SU-DHL-6 (cell line): Measurements from ENCODE around the gene ALKBH2.

Experiments used
- H2AFZ ChIP-seq: fragments of 200-600 bp; sonication (generic); 2 replicates; pipeline ENCODE4 v1.6.1; 2014; ENCODE audit warnings: low read depth, mild to moderate bottlenecking, moderate library complexity, mixed read lengths, antibody characterized with exemption, low read length; ENCODE audit not compliant: severe bottlenecking
- H3F3A ChIP-seq: fragments of 200-600 bp; shearing (Covaris generic); 2 replicates; pipeline ENCODE4 v1.6.0; 2016; ENCODE audit warnings: antibody characterized with exemption, mild to moderate bottlenecking; ENCODE audit not compliant: insufficient read depth
- H3K27ac ChIP-seq: fragments of 200-600 bp; sonication (generic); 2 replicates; pipeline ENCODE4 v1.5.1; 2016; ENCODE audit warnings: low read depth, mild to moderate bottlenecking, low read length, moderate library complexity, mixed read lengths
- H3K27me3 ChIP-seq: fragments of 200-600 bp; sonication (generic), shearing (Covaris generic); 2 replicates; pipeline ENCODE4 v1.6.0; 2014; ENCODE audit warnings: mild to moderate bottlenecking, low read length
- H3K36me3 ChIP-seq: fragments of 200-600 bp; sonication (generic); 2 replicates; pipeline ENCODE4 v1.6.1; 2014; ENCODE audit warnings: mild to moderate bottlenecking, low read length, mixed read lengths
- H3K4me2 ChIP-seq: fragments of 300-600, 200-600 bp; shearing (Covaris generic), sonication (generic); 2 replicates; pipeline ENCODE4 v1.6.0; 2014; ENCODE audit warnings: low read length, low read depth, mild to moderate bottlenecking; ENCODE audit not compliant: poor library complexity, severe bottlenecking
- H3K4me3 ChIP-seq: fragments of 200-600 bp; sonication (generic); 2 replicates; pipeline ENCODE4 v1.5.1; 2014; ENCODE audit warnings: antibody characterized with exemption, low read length, mild to moderate bottlenecking, mixed read lengths; ENCODE audit not compliant: insufficient read depth, poor library complexity, severe bottlenecking
- H3K79me2 ChIP-seq: fragments of 200-600 bp; sonication (generic); 2 replicates; pipeline ENCODE4 v1.6.1; 2014; ENCODE audit warnings: mild to moderate bottlenecking, low read length, moderate library complexity; ENCODE audit not compliant: insufficient read depth
- H3K9ac ChIP-seq: fragments of 200-600 bp; sonication (generic); 2 replicates; pipeline ENCODE4 v1.7.0; 2014; ENCODE audit warnings: mild to moderate bottlenecking, low read length
- H3K9me2 ChIP-seq: fragments of 200-600 bp; sonication (generic); replicated peaks from 2 replicates; pipeline ENCODE4 v1.6.1; 2014; ENCODE audit warnings: low read length; ENCODE audit not compliant: insufficient read depth
- H3K9me3 ChIP-seq: fragments of 200-600 bp; sonication (generic); 2 replicates; pipeline ENCODE4 v1.6.1; 2014; ENCODE audit warnings: low read length, mixed read lengths; ENCODE audit not compliant: insufficient read depth
- H4K20me1 ChIP-seq: fragments of 200-600 bp; sonication (generic); 2 replicates; pipeline ENCODE4 v1.6.1; 2014; ENCODE audit warnings: low read depth, mild to moderate bottlenecking, antibody characterized with exemption, low read length, moderate library complexity, mixed read lengths
- EZH2phosphoT487 ChIP-seq: fragments of 200-600 bp; sonication (generic), shearing (Covaris generic); conservative IDR thresholded peaks from 2 replicates; pipeline ENCODE4 v1.6.1; 2018; ENCODE audit warnings: mild to moderate bottlenecking, antibody characterized with exemption, low read length, moderate library complexity, mixed read lengths
- TF ChIP-seq, protein P1 (sequence below): fragments of 200-600 bp; sonication (generic); IDR thresholded peaks from one replicate; pipeline ENCODE4 v1.5.1; 2017; ENCODE audit warnings: antibody characterized with exemption, mild to moderate bottlenecking, low read length, moderate library complexity; ENCODE audit not compliant: insufficient read depth, poor library complexity, severe bottlenecking

ALKBH2 gene

DNA sequence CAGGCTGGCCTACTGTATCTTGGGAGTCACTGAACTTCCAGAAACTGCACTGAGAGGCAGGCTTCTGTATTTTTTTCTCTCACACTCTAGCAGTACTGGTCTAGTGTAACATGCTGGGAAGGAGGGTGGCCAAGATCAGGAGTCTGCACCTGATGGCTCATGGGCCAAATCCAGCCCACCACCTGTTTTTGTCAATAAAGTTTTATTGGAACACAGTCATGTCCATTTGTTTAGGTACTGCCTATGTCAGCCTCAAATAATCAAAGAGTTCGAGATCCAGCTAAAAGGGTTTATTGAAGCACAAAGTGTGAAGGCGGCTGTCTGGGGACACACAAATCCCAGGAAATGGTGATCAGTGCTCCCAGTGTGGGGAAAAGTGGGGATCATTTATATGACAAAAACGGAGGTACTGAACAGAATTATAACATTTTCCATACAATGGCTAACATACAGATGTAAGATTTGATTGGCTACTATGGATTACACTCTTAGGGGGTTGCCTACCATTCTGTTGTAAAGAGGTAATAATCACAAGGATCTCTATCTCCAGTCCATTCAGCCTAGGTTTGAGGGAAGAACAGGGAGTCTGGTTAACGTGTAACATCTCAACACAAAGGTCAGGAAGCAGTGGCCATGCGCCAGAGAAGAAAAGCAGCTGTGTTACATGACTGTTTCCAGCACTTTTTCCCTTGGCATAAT lies 28.0 kb downstream of the ALKBH2 start:
- H3K79me2 ChIP-seq: no peaks in the 10 kb centered on the region
- H3K27ac ChIP-seq: no peak overlapping the region
- H3F3A ChIP-seq: peaks cover 25% of the 10 kb centered on the region
- TF ChIP-seq EZH2phosphoT487: no peak
- TF ChIP-seq, protein P1, sequence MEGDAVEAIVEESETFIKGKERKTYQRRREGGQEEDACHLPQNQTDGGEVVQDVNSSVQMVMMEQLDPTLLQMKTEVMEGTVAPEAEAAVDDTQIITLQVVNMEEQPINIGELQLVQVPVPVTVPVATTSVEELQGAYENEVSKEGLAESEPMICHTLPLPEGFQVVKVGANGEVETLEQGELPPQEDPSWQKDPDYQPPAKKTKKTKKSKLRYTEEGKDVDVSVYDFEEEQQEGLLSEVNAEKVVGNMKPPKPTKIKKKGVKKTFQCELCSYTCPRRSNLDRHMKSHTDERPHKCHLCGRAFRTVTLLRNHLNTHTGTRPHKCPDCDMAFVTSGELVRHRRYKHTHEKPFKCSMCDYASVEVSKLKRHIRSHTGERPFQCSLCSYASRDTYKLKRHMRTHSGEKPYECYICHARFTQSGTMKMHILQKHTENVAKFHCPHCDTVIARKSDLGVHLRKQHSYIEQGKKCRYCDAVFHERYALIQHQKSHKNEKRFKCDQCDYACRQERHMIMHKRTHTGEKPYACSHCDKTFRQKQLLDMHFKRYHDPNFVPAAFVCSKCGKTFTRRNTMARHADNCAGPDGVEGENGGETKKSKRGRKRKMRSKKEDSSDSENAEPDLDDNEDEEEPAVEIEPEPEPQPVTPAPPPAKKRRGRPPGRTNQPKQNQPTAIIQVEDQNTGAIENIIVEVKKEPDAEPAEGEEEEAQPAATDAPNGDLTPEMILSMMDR: no peak
- H3K9me3 ChIP-seq: no peaks in the 10 kb centered on the region
- no peaks in the 10 kb centered on the region for H3K9me2 ChIP-seq
- H3K36me3 ChIP-seq: peaks cover 4% of the 10 kb centered on the region; the same call in 1 of the 2 replicates
- no peaks in the 10 kb centered on the region for H4K20me1 ChIP-seq
- H3K9ac ChIP-seq: no peak overlapping the region
- H3K4me2 ChIP-seq: no peak overlapping the region
- no peak overlapping the region for H2AFZ ChIP-seq
- no peak overlapping the region for H3K4me3 ChIP-seq
- no peaks in the 10 kb centered on the region for H3K27me3 ChIP-seq

DNA sequence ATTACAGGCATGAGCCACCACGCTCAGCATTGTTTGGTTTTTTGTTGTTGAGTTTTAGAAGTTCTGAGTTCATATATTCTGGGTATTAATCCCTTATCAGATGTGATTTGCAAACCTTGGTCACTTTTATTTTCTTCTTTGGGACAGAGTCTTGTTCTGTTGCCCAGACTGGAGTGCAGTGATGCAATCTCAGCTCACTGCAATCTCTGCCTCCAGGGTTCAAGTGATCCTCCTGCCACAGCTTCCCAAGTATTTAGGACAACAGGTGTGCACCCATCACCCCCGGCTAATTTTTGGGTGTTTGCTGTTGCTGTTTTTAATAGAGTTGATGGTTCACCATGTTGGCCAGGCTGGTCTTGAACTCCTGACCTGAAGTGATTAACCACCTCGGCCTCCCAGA lies 29.1 kb downstream of the ALKBH2 start:
- Histone ChIP-seq H3F3A (peaks cover 33% of the 10 kb centered on the region), H3K4me2 (no peak overlapping the region), H4K20me1 (no peaks in the 10 kb centered on the region), H3K9me2 (no peaks in the 10 kb centered on the region), H3K27ac (no peak overlapping the region), H3K79me2 (no peaks in the 10 kb centered on the region), H3K9ac (no peak overlapping the region), H3K36me3 (peaks cover 4% of the 10 kb centered on the region; the same call in 1 of the 2 replicates), H3K4me3 (no peak overlapping the region), H3K27me3 (no peaks in the 10 kb centered on the region), H2AFZ (no peak overlapping the region), H3K9me3 (no peaks in the 10 kb centered on the region)
- no peak for TF ChIP-seq EZH2phosphoT487
- TF ChIP-seq, protein P1: no peak

DNA sequence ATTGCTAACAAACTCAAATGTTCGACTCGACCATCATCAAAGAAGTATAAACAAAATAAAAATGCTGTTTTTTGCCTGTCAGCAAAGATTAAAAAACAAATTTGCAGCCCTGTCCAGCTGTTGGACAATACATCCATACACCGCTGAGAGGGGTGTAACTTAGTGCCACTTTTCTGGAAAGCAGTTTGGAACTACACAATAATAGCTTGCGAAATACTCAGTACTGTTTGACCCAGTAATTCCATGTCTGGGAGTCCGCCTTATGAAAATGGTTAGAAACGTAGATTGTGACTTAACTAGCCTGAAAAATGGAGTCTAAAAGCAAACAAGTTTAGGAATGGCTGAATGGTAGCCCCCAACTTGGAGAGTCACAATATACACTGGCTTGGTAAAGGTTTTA lies 34.5 kb downstream of the ALKBH2 start:
- Histone ChIP-seq H3K9me2 (no peaks in the 10 kb centered on the region), H3K36me3 (peaks cover 7% of the 10 kb centered on the region)
- TF ChIP-seq, protein P1: no peak
- no peak for TF ChIP-seq EZH2phosphoT487

More for the DNA sequence above, 34.5 kb downstream of the ALKBH2 start:
- Histone ChIP-seq H3K27me3 (no peaks in the 10 kb centered on the region), H3K9me3 (no peaks in the 10 kb centered on the region), H3K79me2 (peaks cover 4% of the 10 kb centered on the region; the same call in 1 of the 2 replicates), H3F3A (peaks cover 43% of the 10 kb centered on the region), H3K4me2 (no peak overlapping the region), H2AFZ (no peak overlapping the region), H3K4me3 (no peak overlapping the region), H3K27ac (peak overlapping the region; percentile 22; the same call in 1 of the 2 replicates), H4K20me1 (no peaks in the 10 kb centered on the region), H3K9ac (no peak overlapping the region)
